Measurements from ENCODE around the gene POLR2J. TPM values are rescaled to one million over a fixed set of nuclear protein-coding genes. Genes with fewer than 3 reads are reported as not detected.

POLR2J gene
- total and polyA plus RNA-seq, 10 of the 15 experiments (the other 5 are each of a cell fraction or from before 2014, with no cell fraction given) = 16.4 to 119 (median 77.4) TPM

DNA sequence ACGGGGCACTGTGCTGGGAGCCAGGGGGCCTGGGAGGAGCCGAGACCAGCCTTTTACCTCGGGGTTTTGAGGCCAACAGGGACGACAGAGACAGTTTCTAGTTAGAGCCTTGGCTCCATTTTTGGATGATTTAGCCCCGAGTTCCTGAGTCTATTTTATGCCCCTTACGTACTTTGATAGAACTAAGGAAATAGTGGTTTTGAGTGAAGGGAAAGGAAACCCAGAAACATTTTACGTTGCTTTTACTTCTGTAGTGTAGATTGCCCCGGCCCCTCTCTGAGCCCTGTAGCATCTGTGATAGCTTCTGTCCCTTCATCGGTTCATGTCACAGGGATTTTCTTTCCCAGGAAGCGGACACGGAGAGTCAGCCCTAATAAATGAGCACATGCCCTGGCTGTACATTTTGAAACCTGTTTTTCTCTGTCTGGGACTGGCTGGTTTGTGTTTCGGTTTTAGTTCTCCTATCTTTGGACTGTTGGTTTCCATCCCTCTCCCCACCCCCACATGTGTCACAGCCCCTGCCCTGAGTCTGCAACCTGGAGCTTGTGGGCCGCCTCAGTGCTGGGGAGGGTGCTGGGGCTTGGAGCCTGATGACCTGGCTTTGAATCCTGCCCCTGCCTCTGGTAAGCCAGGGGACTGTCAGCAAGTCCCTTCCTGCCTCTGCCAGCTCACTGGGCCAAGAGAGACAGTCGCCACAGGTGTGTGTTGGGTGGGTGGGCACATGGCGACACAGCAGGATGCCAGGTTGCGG, 52.3 kb downstream of the POLR2J start (continued):
- peak; percentile 58 for TF ChIP-seq TCF12 (IDR thresholded peaks at IDR 0.05; ENCODE audit: low read depth, low read length)
- TF ChIP-seq, protein P1, sequence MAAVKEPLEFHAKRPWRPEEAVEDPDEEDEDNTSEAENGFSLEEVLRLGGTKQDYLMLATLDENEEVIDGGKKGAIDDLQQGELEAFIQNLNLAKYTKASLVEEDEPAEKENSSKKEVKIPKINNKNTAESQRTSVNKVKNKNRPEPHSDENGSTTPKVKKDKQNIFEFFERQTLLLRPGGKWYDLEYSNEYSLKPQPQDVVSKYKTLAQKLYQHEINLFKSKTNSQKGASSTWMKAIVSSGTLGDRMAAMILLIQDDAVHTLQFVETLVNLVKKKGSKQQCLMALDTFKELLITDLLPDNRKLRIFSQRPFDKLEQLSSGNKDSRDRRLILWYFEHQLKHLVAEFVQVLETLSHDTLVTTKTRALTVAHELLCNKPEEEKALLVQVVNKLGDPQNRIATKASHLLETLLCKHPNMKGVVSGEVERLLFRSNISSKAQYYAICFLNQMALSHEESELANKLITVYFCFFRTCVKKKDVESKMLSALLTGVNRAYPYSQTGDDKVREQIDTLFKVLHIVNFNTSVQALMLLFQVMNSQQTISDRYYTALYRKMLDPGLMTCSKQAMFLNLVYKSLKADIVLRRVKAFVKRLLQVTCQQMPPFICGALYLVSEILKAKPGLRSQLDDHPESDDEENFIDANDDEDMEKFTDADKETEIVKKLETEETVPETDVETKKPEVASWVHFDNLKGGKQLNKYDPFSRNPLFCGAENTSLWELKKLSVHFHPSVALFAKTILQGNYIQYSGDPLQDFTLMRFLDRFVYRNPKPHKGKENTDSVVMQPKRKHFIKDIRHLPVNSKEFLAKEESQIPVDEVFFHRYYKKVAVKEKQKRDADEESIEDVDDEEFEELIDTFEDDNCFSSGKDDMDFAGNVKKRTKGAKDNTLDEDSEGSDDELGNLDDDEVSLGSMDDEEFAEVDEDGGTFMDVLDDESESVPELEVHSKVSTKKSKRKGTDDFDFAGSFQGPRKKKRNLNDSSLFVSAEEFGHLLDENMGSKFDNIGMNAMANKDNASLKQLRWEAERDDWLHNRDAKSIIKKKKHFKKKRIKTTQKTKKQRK (IDR thresholded peaks at IDR 0.05; ENCODE audit: low read depth, low read length) = no peak
- no peak for TF ChIP-seq KDM1A (IDR thresholded peaks at IDR 0.05; ENCODE audit: borderline replicate concordance)
- TF ChIP-seq, protein P2, sequence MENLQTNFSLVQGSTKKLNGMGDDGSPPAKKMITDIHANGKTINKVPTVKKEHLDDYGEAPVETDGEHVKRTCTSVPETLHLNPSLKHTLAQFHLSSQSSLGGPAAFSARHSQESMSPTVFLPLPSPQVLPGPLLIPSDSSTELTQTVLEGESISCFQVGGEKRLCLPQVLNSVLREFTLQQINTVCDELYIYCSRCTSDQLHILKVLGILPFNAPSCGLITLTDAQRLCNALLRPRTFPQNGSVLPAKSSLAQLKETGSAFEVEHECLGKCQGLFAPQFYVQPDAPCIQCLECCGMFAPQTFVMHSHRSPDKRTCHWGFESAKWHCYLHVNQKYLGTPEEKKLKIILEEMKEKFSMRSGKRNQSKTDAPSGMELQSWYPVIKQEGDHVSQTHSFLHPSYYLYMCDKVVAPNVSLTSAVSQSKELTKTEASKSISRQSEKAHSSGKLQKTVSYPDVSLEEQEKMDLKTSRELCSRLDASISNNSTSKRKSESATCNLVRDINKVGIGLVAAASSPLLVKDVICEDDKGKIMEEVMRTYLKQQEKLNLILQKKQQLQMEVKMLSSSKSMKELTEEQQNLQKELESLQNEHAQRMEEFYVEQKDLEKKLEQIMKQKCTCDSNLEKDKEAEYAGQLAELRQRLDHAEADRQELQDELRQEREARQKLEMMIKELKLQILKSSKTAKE (IDR thresholded peaks at IDR 0.05; ENCODE audit: low read depth, poor library complexity, severe bottlenecking) = peak; percentile 90
- no peak for TF ChIP-seq PML (IDR thresholded peaks at IDR 0.05; ENCODE audit: low read length)
- peak; percentile 67 to 70 for TF ChIP-seq BHLHE40 (IDR thresholded peaks at IDR 0.05; ENCODE audit: borderline replicate concordance in 1 of 2, low read depth in 2 of 2, low read length in 1 of 2)
- TF ChIP-seq, protein P3, sequence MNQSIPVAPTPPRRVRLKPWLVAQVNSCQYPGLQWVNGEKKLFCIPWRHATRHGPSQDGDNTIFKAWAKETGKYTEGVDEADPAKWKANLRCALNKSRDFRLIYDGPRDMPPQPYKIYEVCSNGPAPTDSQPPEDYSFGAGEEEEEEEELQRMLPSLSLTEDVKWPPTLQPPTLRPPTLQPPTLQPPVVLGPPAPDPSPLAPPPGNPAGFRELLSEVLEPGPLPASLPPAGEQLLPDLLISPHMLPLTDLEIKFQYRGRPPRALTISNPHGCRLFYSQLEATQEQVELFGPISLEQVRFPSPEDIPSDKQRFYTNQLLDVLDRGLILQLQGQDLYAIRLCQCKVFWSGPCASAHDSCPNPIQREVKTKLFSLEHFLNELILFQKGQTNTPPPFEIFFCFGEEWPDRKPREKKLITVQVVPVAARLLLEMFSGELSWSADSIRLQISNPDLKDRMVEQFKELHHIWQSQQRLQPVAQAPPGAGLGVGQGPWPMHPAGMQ (IDR thresholded peaks at IDR 0.05; ENCODE audit: borderline replicate concordance) = no peak
- TF ChIP-seq KAT2A (conservative IDR thresholded peaks at IDR 0.05; ENCODE audit: control insufficient read depth, low read depth, low read length) = no peak
- TF ChIP-seq SMC3 (IDR thresholded peaks at IDR 0.05; ENCODE audit: borderline replicate concordance, low read length) = no peak
- TF ChIP-seq DPF2 (IDR thresholded peaks at IDR 0.05) = 0 out of 2 replicates have a peak, but pooled peaks have one; percentile 20
- TF ChIP-seq, protein P4, sequence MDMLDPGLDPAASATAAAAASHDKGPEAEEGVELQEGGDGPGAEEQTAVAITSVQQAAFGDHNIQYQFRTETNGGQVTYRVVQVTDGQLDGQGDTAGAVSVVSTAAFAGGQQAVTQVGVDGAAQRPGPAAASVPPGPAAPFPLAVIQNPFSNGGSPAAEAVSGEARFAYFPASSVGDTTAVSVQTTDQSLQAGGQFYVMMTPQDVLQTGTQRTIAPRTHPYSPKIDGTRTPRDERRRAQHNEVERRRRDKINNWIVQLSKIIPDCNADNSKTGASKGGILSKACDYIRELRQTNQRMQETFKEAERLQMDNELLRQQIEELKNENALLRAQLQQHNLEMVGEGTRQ (IDR thresholded peaks at IDR 0.05; ENCODE audit: borderline replicate concordance, low read depth, low read length) = no peak
- TF ChIP-seq, protein P5, sequence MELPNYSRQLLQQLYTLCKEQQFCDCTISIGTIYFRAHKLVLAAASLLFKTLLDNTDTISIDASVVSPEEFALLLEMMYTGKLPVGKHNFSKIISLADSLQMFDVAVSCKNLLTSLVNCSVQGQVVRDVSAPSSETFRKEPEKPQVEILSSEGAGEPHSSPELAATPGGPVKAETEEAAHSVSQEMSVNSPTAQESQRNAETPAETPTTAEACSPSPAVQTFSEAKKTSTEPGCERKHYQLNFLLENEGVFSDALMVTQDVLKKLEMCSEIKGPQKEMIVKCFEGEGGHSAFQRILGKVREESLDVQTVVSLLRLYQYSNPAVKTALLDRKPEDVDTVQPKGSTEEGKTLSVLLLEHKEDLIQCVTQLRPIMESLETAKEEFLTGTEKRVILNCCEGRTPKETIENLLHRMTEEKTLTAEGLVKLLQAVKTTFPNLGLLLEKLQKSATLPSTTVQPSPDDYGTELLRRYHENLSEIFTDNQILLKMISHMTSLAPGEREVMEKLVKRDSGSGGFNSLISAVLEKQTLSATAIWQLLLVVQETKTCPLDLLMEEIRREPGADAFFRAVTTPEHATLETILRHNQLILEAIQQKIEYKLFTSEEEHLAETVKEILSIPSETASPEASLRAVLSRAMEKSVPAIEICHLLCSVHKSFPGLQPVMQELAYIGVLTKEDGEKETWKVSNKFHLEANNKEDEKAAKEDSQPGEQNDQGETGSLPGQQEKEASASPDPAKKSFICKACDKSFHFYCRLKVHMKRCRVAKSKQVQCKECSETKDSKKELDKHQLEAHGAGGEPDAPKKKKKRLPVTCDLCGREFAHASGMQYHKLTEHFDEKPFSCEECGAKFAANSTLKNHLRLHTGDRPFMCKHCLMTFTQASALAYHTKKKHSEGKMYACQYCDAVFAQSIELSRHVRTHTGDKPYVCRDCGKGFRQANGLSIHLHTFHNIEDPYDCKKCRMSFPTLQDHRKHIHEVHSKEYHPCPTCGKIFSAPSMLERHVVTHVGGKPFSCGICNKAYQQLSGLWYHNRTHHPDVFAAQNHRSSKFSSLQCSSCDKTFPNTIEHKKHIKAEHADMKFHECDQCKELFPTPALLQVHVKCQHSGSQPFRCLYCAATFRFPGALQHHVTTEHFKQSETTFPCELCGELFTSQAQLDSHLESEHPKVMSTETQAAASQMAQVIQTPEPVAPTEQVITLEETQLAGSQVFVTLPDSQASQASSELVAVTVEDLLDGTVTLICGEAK (IDR thresholded peaks at IDR 0.05; ENCODE audit: borderline replicate concordance) = no peak
- TF ChIP-seq, protein P6, sequence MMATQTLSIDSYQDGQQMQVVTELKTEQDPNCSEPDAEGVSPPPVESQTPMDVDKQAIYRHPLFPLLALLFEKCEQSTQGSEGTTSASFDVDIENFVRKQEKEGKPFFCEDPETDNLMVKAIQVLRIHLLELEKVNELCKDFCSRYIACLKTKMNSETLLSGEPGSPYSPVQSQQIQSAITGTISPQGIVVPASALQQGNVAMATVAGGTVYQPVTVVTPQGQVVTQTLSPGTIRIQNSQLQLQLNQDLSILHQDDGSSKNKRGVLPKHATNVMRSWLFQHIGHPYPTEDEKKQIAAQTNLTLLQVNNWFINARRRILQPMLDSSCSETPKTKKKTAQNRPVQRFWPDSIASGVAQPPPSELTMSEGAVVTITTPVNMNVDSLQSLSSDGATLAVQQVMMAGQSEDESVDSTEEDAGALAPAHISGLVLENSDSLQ (IDR thresholded peaks at IDR 0.05) = no peak; the same call in 1 of the 2 replicates
- no peak for TF ChIP-seq STAT1 (conservative IDR thresholded peaks at IDR 0.05)
